ENCODE data around the gene LIMA1.

Gene LIMA1

DNA sequence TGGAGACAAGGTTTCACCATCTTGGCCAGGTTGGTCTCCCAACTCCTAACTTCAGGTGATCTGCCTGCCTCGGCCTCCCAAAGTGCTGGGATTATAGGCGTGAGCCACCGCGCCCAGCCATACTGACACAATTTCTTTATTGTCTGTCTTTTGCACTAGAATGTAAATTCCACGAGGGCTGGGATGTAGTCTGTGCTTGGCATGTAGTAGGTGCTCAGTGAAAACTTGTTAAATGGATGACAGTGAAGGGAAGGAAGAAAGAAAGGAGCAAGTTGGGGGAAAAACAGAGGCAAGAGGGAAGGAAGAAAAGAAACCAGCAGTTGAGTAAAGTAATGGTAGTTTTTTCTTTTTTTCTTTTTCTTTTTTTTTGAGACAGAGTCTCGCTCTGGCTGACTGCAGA, 53.1 kb downstream of the LIMA1 start:
- Mint-ChIP-seq H3K36me3 (ENCODE audit: low read depth) (no peaks in the 10 kb centered on the region), H3K9me3 (no peaks in the 10 kb centered on the region), H3K4me1 (peaks cover 16% of the 10 kb centered on the region), H3K27ac (no peak overlapping the region), H3K27me3 (ENCODE audit: low read depth) (no peaks in the 10 kb centered on the region), H3K4me3 (no peak overlapping the region)
- TF ChIP-seq, protein P1, sequence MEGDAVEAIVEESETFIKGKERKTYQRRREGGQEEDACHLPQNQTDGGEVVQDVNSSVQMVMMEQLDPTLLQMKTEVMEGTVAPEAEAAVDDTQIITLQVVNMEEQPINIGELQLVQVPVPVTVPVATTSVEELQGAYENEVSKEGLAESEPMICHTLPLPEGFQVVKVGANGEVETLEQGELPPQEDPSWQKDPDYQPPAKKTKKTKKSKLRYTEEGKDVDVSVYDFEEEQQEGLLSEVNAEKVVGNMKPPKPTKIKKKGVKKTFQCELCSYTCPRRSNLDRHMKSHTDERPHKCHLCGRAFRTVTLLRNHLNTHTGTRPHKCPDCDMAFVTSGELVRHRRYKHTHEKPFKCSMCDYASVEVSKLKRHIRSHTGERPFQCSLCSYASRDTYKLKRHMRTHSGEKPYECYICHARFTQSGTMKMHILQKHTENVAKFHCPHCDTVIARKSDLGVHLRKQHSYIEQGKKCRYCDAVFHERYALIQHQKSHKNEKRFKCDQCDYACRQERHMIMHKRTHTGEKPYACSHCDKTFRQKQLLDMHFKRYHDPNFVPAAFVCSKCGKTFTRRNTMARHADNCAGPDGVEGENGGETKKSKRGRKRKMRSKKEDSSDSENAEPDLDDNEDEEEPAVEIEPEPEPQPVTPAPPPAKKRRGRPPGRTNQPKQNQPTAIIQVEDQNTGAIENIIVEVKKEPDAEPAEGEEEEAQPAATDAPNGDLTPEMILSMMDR (IDR thresholded peaks at IDR 0.05; ENCODE audit: unreplicated experiment in 3 of 3): no peak

DNA sequence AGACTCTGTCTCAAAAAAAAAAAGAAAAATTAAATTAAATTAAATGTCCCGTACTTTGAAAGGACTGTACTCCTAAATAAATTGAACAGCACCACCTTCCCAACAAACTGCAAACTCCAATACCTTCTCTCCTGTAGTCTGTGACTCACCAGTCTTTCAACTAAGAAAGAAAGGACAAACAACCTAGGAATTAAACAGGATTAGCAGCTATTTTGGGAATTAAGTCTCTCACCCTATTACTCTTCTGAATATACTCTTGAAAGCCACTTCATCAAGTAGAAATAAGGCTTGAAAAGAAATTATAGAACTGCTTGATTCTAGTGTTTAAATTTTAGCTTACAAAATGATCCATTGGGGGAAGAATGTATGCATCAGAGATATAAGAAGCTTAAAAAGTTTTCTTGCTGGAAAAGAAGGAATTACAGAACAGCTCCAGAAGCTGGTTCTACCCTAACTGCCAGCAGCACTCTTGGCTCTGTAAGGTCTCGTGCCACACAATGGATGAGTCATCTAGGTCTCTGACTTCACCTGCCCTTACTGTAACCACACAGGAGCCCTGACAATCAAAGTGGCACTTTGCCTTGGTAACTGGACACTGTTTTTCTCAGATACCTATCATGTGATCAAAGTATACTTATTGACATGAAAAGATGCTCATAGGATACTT, 59.2 kb downstream of the LIMA1 start:
- peak overlapping the region in 2 of 3 experiments; percentile 43 to 51 for H3K4me3 Mint-ChIP-seq
- H3K9me3 Mint-ChIP-seq: no peaks in the 10 kb centered on the region
- no peaks in the 10 kb centered on the region for H3K27me3 Mint-ChIP-seq (ENCODE audit: low read depth)
- no peaks in the 10 kb centered on the region for H3K36me3 Mint-ChIP-seq (ENCODE audit: low read depth)
- H3K27ac Mint-ChIP-seq: peak overlapping the region in 2 of 3 experiments; percentile 58 to 79
- peaks cover 16% of the 10 kb centered on the region for H3K4me1 Mint-ChIP-seq
- TF ChIP-seq, protein P1 (IDR thresholded peaks at IDR 0.05; ENCODE audit: unreplicated experiment in 3 of 3): no peak

DNA sequence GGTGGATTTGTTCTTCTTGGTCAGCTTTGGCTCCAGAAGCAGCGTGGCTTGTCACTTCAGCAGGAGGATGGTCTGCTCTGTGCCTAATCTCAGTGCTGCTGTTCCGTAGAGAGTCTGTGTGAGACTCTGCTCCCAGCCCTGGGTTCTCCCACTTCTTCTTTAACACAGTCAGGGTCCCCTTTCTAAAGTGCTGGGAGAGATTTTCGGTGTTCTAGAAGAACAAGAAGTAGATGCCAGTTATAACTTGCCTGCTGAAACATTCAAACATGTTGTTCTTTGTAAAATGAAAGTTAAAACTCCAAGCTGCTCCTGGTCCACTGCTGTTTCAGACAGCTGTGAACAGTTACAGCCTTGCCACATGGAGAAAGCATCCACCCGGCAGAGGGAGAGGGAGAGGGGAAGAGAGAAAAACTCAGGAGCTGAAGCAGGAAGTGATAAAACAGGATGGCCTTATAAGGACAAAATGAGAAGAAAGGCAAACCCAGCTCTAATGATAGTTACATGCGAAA, 61.0 kb downstream of the LIMA1 start:
- TF ChIP-seq, protein P1 (IDR thresholded peaks at IDR 0.05; ENCODE audit: unreplicated experiment in 3 of 3): peak in 2 of 3 experiments; percentile 20 to 28
- Mint-ChIP-seq H3K27me3 (ENCODE audit: low read depth) (no peaks in the 10 kb centered on the region), H3K4me3 (no peak overlapping the region), H3K9me3 (no peaks in the 10 kb centered on the region), H3K27ac (no peak overlapping the region), H3K36me3 (ENCODE audit: low read depth) (peaks cover 3% of the 10 kb centered on the region), H3K4me1 (peaks cover 19% of the 10 kb centered on the region)

DNA sequence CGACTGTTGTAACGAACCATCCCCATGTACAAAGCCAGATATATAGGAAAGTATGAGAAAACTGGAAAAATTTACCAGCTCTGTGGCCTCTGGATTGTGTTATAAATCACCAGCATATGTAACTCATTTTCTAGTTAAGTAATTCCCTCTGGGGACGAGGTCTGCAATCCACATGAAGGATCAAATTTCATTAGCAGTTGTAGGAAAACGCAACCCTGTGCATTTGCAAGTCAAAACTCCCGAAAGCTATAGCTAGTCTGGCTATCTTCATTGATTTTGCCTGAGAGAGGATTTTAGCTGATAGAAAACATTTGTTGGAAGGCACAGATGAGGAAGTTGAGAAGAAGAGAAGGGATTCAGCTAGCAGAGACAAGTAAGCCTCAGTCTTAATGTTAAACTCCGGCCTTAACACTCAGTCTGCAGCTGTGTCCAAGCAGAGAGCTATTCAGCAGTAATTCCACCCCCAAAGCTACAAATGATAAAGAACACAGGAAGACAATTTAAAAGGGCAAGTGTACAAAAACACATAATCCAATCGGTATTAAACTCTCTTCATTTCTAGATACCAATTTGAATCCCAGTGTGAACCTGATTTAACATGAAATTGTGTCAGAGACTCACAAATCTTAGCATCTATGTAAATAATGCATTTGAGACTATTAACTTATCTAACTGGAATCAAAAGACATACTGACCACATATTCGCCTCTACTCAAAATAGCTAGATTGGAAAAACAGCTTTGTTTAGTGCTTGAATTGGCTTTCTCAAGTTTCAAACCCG, 61.9 kb downstream of the LIMA1 start:
- H3K4me1 Mint-ChIP-seq: peaks cover 23% of the 10 kb centered on the region
- no peak overlapping the region for H3K4me3 Mint-ChIP-seq

DNA sequence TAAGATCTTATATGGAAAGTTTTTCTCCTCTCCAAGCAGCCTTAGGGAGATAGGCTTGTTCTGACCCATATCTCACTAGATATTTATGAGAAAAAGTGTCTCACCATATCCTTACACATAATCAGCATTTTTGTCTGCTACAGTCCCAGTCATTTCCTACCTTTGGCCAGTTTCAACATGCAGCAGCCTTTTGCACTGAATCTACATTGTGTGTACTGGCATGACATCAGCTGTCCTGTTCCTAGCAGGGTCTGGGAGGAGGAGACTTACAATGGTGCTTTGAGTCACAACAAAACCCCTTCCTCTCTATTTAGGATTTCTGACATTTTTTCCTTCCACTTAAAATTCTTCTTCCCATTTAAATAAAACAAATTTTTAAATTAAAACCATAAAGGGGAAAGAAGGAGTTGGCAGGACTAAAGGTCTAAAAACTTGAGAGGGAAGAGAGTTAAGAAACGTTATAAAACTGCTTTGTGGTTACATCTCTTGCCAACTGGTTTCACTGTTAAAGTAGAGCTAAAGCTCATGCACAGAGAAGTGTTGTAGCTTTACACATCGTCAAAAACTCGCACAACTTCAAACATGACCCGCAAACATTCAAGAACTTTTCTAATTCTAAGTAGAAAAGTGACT, 62.8 kb downstream of the LIMA1 start:
- Mint-ChIP-seq H3K27me3 (ENCODE audit: low read depth) (no peaks in the 10 kb centered on the region), H3K27ac (no peak overlapping the region), H3K4me1 (peaks cover 23% of the 10 kb centered on the region), H3K4me3 (no peak overlapping the region), H3K9me3 (no peaks in the 10 kb centered on the region), H3K36me3 (ENCODE audit: low read depth) (peaks cover 7% of the 10 kb centered on the region)
- TF ChIP-seq, protein P1 (IDR thresholded peaks at IDR 0.05; ENCODE audit: unreplicated experiment in 3 of 3): no peak

More for the DNA sequence above, 61.9 kb downstream of the LIMA1 start:
- H3K36me3 Mint-ChIP-seq (ENCODE audit: low read depth): peaks cover 7% of the 10 kb centered on the region
- H3K9me3 Mint-ChIP-seq: no peaks in the 10 kb centered on the region
- H3K27me3 Mint-ChIP-seq (ENCODE audit: low read depth): no peaks in the 10 kb centered on the region
- H3K27ac Mint-ChIP-seq: no peak overlapping the region
- TF ChIP-seq, protein P1 (IDR thresholded peaks at IDR 0.05; ENCODE audit: unreplicated experiment in 3 of 3): no peak
